D341Med (cell line): ENCODE measurements around the gene FOXR2.

Experiments used
- DNase-seq: peaks from one replicate; pipeline ENCODE4 v3.0.0; 2012; ENCODE audit warnings: low spot score

Gene FOXR2

DNA sequence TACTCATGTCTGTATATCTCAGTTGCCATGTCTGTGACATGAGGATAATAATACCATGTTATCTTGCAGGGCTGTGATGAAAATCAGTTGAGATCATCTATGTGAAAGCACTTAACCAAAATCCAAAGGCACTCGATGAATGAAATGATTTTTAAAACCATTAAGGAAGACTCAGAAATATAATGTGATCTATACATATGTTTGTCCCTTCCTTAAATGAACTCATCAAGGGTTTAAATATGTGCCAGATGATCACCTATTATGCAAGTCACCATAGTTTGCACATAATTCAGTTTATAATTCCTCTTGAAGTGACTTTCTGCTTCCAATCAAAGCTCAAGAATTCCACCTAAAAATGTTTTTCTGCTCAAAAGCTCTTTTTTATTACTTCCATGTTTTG, at the start of gene FOXR2:
TSS of gene FOXR2 (plus strand) at position 301 of the 400 bp plus-strand sequence. CDS start 312 bp downstream, outside the sequence.
- no peak for DNase-seq

DNA sequence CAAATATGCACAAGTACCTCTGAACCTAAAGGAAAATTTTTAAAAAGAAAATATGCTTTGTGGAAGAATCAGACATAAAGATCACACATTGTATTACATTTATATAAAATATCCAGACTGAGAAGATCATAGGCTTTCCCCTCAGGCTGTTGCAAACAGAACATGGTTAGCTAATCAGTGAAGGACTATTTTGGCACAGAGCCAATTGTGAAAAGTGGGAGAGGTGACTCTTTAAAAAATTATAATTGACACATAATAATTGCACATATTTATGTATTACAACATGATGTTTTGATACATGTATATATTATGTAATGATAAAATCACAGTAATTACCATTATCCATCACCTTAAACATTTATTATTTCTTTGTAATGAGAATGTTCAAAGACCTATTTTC, 44.1 kb upstream of the FOXR2 start:
- no peak for DNase-seq

DNA sequence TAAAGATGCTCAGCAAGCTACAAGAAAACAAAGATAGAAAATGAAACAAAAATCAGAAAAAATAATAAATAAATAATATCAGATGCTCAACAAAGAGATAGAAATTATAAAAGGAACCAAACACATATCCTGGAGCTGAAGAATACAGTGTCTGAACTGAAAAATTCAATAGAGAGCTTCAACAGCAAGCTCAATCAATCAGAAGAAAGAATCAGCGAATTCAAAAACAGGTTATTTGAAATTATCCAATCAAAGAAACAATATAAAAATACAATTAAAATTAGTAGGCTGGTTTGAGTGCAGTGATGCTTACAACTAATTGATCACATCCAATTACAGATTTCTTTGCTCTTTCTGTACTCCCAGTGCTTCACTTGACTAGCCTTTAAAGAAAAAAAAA, 40.8 kb upstream of the FOXR2 start:
- DNase-seq = no peak

- no peak for DNase-seq
Observed at GRCh38 chrX:55593296-55593695, 29.9 kb upstream of the FOXR2 start.

DNA sequence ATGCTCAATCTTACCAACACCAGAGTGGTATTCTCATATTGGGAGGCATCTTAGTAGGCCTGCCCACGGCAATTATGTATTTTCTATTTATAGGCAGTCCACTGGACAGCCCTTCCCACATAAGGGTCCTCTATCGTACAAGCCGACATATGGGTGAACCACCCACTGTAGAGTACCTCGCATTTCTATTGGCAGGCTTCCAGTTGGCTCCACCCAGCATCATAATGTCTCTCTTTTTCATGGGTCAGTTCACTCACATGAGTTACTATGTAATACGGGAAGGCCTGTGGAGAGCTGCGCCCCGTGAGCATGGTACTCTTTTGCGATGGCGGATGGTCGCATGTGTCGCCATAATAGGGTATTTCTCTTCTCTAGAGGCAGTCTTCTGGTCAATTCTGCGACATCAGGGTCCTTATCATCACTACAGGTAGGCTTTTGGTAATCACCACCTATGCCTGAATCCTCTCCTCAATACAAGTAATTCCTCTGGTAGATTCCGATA, 29.4 kb upstream of the FOXR2 start:
- no peak for DNase-seq

DNA sequence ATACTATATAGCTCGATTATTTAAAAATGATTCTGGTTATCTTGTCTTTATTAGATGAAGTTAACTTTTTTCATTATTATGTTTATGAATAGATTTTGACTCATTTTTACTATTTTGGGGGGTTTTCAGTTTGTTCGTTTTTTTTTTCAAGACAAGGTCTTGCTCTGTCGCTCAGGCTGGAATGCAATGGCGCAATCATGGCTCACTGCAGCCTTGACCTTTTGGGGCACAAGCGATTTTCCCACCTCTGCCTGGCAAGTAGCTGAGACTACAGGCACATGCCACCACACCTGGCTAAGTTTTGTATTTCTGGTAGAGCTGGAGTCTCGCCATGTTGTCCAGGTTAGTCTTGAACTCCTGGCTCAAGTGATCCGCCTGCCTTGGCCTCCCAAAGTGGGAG, 24.9 kb upstream of the FOXR2 start:
- no peak for DNase-seq

GRCh38 chrX:55619547-55619946, 3.7 kb upstream of the FOXR2 start:
- no peak for DNase-seq

DNA sequence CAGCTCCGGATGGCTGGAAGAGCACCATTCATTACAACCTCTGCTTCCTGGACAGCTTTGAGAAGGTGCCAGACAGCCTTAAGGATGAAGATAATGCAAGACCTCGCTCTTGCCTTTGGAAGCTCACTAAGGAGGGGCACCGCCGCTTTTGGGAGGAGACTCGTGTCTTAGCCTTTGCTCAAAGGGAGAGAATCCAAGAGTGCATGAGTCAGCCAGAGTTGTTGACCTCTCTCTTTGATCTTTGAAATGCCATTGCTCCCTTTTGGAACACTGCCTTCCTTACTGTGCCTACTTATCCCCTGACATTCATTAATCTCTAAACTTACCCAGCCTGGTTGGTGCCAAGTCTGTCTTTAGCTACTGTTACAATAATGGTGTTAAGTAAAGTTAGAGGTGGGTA, 1.2 kb downstream of the FOXR2 start:
- no peak for DNase-seq

- DNase-seq = no peak
Observed at GRCh38 chrX:55636109-55636508, 12.9 kb downstream of the FOXR2 start.

GRCh38 chrX:55638933-55639332, 15.7 kb downstream of the FOXR2 start:
- no peak for DNase-seq

DNA sequence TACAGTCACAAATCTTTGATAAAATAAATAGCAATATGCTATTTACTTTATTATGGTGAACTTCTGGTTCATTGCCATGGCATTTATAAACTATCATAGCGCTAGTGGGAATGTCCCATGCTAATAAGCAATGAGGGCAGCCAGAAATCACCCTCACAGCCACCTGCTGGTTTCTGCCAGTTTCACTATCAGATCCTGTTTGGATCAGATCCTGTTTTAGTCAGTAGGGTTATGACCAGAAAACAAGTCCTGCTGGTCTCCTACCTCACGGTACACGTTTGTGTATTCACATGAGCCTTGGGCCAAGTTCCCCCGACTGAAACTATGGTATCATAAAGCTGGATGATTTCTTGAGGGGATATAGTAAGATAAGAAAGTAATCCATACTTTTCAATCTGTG, 17.7 kb downstream of the FOXR2 start:
- DNase-seq = no peak

DNA sequence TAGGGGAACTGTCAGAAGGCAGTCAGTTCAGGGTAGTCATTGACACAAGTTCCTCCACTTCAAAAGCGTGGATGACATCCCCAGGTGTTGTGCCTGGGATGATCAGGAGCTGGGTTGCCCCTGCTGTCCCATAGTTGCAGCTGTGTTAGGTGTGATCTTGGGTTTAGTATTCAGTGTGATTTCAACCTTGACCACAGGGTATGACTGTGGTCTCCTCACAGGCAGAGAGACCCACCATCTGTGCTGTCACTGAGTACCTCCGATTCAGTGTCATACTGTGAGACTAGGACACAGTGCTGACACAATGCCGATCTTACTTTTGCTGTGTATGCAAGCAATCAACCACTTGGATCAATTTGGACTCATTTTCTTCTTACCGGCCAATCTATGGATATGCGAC, 25.2 kb downstream of the FOXR2 start:
- no peak for DNase-seq

DNA sequence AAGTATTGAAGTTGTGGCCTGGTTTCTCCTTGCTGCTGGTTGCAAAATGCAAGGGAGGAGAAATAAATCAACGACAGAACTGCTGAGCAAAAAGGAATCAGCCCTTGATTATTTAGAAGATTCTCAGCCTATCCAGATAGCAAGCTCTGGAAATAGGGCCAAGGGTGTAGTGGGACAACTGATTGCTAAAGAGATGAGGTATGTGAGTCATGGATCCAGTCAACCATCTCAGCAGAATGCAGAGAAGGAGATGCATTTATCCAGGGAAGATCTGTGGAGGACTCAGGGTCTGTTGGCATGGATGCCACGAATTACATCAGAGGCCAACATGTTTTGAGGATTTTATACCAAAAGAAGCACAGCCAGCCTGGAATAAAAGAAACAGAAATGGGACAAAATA, 36.7 kb downstream of the FOXR2 start:
- DNase-seq = no peak

GRCh38 chrX:55663584-55663983, 40.4 kb downstream of the FOXR2 start:
- DNase-seq = no peak

DNA sequence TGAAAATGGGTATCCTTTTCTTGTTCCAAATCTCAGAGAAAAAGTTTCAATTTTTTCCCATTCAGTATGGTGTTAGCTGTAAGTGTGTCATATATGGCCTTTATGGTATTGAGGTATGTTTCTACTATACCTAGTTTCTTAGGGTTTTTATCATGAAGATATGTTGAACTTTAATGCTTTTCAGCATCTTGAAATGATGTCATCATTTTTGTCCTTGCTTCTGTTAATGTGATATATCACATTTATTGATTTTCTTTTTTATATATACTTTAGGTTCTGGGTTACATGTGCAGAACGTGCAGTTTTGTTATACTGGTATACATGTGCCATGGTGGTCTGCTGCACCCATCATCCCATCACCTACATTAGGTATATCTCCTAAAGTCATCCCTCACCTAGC, 44.9 kb downstream of the FOXR2 start:
- DNase-seq = no peak
